ENCODE data around the gene CASP8.

Gene CASP8

DNA sequence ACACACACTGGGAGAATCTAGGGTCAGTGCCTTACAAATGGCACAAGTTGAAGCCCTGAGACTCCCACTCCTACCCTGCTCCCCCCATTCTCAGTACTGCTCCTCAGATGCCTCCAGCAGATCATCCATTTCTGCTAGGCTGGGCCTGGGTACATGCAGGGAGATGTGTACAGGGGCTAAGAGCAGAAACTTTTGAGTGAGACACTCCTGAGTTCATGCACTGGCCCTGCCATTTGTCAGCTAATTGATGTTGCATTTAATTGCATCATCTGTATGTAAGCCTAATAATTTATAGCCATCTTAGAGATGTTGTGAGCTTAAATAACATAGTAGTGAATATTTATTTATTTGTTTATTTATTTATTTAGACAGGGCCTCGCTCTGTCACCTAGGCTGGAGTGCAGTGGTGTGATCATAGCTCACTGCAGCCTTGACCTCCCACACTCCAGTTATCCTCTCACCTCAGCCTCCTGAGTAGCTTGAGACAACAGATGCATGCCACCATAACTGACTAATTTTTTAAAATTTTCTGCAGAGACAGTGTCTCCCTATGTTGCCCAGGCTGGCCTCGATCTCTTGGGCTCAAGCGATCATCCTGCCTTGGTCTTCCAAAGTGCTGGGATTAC is 4.8 kb upstream of the CASP8 start:
- no peak overlapping the region for H3K4me3 ChIP-seq (ENCODE audit: low read depth, low read length)
- no peak for DNase-seq (ENCODE audit: low read depth)
- TF ChIP-seq, protein P1, sequence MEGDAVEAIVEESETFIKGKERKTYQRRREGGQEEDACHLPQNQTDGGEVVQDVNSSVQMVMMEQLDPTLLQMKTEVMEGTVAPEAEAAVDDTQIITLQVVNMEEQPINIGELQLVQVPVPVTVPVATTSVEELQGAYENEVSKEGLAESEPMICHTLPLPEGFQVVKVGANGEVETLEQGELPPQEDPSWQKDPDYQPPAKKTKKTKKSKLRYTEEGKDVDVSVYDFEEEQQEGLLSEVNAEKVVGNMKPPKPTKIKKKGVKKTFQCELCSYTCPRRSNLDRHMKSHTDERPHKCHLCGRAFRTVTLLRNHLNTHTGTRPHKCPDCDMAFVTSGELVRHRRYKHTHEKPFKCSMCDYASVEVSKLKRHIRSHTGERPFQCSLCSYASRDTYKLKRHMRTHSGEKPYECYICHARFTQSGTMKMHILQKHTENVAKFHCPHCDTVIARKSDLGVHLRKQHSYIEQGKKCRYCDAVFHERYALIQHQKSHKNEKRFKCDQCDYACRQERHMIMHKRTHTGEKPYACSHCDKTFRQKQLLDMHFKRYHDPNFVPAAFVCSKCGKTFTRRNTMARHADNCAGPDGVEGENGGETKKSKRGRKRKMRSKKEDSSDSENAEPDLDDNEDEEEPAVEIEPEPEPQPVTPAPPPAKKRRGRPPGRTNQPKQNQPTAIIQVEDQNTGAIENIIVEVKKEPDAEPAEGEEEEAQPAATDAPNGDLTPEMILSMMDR (IDR thresholded peaks at IDR 0.05; ENCODE audit: control insufficient read depth, extremely low read depth, insufficient read depth), result no peak

DNA sequence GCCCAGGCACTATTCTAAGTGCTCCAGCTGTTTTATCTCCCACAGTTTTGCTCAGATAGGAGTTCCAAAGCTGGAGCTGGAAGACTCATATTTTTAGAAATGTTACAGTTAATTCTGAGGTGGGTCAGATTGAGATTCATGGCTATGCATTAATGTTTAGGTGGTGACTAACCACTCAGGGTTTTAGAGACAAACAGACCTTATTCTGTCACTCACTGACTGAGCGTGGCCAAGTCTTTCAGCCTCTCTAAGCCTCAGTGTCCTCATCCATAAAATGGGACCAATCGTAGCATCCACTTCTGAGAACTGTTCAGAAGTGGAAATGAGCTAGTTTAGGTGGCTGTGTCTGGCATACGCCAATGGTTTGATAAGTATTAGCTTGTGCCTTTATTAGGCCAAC is 4.3 kb upstream of the CASP8 start:
- no peak overlapping the region for H3K4me3 ChIP-seq (ENCODE audit: low read depth, low read length)
- TF ChIP-seq, protein P1 (IDR thresholded peaks at IDR 0.05; ENCODE audit: control insufficient read depth, extremely low read depth, insufficient read depth), result no peak
- DNase-seq (ENCODE audit: low read depth), result no peak

DNA sequence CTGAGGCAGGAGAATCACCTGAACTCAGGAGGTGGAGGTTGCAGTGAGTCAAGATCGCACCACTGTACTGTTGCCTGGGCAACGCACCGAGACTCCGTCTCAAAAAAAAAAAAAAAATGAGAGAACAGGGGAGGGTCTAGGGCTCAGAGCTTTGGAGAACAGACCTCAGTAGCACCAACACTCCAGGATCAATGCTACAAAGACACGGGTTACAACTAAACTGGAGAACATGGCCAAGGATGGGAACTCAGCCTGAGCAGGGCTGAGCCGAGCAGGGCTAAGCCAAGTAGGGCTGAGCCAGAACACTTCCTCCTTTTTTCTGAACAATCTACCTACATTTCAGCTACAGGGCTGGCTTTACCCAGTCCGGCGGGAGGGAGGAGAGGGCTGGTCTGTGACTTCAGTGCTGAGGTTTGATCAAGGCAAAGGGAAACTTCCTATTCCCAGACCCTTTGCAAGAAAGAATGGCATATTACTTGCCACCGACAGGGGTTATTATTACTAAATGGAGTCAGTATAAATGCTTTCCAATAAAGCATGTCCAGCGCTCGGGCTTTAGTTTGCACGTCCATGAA is 2.9 kb upstream of the CASP8 start:
- TF ChIP-seq, protein P1 (IDR thresholded peaks at IDR 0.05; ENCODE audit: control insufficient read depth, extremely low read depth, insufficient read depth), result no peak
- H3K4me3 ChIP-seq (ENCODE audit: low read depth, low read length), result peak overlapping the region; percentile 38
- DNase-seq (ENCODE audit: low read depth), result no peak

DNA sequence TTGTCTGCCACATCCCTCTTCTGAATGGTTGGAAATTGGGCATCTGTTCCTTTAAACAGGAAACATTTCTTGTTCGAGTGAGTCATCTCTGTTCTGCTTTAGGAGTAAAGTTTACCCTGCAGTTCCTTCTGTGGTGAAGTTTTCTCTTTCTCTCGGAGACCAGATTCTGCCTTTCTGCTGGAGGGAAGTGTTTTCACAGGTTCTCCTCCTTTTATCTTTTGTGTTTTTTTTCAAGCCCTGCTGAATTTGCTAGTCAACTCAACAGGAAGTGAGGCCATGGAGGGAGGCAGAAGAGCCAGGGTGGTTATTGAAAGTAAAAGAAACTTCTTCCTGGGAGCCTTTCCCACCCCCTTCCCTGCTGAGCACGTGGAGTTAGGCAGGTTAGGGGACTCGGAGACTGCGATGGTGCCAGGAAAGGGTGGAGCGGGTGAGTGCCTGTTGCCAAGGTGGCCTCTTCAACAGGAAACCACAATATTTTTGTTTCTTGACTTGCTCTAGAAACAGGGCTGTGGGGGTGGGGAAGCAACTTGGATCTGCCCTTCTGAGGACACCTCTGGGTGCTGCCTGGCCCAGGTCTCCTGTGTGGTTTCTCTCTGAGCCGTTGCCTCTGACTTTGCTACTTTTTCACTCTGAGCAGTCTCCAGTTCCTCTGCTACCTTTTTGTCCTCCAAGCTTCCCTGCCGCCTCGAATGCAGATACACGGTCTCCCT is 2.2 kb upstream of the CASP8 start:
- TF ChIP-seq, protein P1 (IDR thresholded peaks at IDR 0.05; ENCODE audit: control insufficient read depth, extremely low read depth, insufficient read depth), result no peak
- peak overlapping the region; percentile 38 for H3K4me3 ChIP-seq (ENCODE audit: low read depth, low read length)
- peak; percentile 35 for DNase-seq (ENCODE audit: low read depth)

DNA sequence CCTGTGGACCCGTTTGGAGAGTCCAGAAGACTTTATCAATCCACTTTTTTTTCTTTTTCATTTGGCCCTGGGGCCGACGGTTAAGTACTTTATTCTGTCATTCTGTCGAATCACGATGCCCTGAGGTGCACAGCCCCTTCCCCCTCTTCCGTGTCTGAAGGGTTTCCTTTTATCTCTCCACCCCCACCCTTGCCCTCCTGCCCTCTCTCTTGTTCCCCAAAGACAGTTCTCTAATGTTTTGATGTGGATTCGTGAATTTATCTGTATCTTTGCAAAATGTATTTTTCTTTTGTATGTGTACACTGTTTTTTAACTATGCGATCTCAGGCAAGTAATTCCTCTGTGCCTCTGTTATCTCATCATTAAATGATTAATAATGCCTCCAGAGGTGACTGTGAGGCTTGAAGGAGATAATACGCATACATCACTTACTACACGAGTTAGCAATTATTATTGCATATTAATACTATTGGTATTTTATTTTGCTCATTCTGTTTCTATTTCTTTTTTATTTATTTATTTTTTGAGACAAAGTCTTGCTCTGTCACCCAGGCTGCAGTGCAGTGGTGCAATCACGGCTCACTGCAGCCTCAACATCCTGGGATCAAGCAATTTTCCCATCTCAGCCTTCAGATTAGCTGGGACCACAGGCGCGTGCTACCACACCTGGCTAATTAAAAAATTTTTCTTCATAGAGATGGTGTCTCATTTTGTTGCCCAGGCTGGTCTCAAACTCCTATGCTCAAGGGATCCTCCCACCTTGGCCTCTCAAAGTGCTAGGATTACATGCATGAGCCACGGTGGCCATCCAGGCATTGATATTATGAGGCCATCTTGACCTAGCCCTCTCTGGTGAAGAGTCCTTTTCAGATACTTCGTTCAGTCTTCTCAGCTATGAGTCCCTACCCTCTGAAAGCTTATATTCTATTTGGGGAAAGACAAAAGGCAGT is 1.4 kb upstream of the CASP8 start:
- peak overlapping the region; percentile 38; the same call in 1 of the 2 replicates for H3K4me3 ChIP-seq (ENCODE audit: low read depth, low read length)
- no peak for DNase-seq (ENCODE audit: low read depth)
- TF ChIP-seq, protein P1 (IDR thresholded peaks at IDR 0.05; ENCODE audit: control insufficient read depth, extremely low read depth, insufficient read depth), result no peak

DNA sequence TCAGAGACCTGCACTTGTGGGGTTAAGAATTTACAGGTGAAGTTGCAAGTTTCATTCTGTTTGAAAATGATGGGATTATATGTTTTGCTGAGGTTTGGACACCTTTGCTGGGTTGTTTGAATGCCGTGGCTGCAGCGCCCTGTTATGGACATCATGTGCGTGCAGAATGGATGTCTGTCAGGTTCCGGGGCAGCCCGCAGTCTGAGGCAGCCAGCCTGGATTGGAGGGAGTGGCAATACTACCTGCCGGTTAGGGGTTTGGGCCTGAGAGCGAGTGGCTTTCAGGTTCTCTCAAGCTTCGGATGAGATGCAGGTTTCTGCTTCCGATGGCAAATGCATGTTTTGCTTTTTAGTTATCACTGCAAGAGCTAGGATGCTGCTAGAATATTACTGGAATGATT is 1.1 kb downstream of the CASP8 start:
- no peak for DNase-seq (ENCODE audit: low read depth)
- H3K4me3 ChIP-seq (ENCODE audit: low read depth, low read length), result no peak overlapping the region
- TF ChIP-seq, protein P1 (IDR thresholded peaks at IDR 0.05; ENCODE audit: control insufficient read depth, extremely low read depth, insufficient read depth), result no peak

Measured in LNCaP clone FGC (cell line).